ENCODE measurements around the gene DDRGK1. TPM values are rescaled to one million over a fixed set of nuclear protein-coding genes. Genes with fewer than 3 reads are reported as not detected.

The DDRGK1 gene
- total RNA-seq, 4 donors from 2014 or later: 37.7 to 74.9 (median 40.1) TPM

DNA sequence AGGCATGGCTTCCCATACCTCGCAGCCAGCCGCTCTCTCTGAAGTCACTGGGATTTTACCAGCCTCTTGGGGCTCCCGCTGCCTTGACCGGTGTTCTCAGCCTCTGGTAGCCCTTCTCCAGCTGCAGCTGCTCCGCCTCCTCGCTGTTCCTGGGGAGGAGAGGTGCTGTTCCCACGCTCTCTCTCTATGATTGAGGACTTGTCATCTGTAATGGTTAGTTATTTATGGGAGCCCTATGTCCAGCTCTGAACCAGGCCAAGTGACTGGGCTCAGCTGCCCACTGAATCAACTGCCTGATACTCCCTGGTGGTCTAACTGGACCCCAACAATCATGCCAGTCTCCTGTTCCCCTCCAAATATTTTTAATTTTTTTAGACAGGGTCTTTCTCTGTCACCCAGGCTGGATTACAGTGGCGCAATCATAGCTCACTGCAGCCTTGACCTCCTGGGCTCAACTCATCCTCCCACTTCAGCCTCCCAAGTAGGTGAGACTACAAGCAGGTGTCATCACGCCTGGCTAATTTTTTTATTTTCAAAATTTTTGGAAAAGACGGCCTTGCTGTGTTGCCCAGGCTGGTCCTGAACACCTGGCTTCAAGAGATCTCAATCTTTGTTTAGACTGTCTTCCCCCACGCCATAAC is 39.4 kb upstream of the DDRGK1 start:
- intact Hi-C loops (cut with DNase I; ENCODE audit: low total_unique reads): no loop called here
- peaks cover 0 to 8% of the 10 kb centered on the region in 2 donors for H3K4me1 ChIP-seq
- DNase-seq: no peak
- no peak overlapping the region for H3K27ac ChIP-seq
- no peak overlapping the region for H3K4me3 ChIP-seq
- no peaks in the 10 kb centered on the region for H3K9me3 ChIP-seq
- H3K27me3 ChIP-seq: peaks cover under 1 to 4% of the 10 kb centered on the region in 2 donors
- H3K36me3 ChIP-seq: no peaks in the 10 kb centered on the region
- TF ChIP-seq POLR2A (IDR thresholded peaks at IDR 0.05): no peak
- TF ChIP-seq, protein P1, sequence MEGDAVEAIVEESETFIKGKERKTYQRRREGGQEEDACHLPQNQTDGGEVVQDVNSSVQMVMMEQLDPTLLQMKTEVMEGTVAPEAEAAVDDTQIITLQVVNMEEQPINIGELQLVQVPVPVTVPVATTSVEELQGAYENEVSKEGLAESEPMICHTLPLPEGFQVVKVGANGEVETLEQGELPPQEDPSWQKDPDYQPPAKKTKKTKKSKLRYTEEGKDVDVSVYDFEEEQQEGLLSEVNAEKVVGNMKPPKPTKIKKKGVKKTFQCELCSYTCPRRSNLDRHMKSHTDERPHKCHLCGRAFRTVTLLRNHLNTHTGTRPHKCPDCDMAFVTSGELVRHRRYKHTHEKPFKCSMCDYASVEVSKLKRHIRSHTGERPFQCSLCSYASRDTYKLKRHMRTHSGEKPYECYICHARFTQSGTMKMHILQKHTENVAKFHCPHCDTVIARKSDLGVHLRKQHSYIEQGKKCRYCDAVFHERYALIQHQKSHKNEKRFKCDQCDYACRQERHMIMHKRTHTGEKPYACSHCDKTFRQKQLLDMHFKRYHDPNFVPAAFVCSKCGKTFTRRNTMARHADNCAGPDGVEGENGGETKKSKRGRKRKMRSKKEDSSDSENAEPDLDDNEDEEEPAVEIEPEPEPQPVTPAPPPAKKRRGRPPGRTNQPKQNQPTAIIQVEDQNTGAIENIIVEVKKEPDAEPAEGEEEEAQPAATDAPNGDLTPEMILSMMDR (IDR thresholded peaks at IDR 0.05): no peak

DNA sequence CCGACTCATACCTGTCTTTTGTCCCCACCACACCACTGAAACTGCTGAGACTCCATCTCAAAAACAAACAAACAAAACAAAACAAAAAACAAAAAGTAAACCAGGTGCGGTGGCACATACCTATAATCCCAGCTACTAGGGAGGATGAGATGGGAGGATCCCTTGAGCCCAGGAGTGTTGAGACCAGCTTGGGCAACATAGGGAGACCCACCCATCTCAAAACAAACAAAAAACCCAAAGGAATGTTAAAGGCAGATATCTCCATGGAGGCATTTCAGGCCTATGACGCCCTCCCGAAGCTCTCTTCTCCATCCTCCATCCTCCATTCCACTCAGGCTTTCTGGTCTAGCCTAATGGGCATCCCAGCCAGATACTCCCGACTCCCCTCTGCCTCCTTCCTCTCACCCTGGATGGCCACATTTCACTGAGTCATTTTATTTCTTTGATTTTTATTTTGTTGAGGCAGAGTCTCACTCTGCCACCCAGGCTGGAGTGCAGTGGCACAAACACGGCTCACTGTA is 37.8 kb upstream of the DDRGK1 start:
- no peak overlapping the region for H3K27ac ChIP-seq
- peaks cover 11 to 13% of the 10 kb centered on the region in 2 donors for H3K27me3 ChIP-seq
- DNase-seq: no peak
- H3K36me3 ChIP-seq: no peaks in the 10 kb centered on the region
- H3K4me3 ChIP-seq: no peak overlapping the region
- peaks cover 0 to 9% of the 10 kb centered on the region in 2 donors for H3K4me1 ChIP-seq
- intact Hi-C loops (cut with DNase I; ENCODE audit: low total_unique reads): no loop called here
- no peaks in the 10 kb centered on the region for H3K9me3 ChIP-seq
- TF ChIP-seq, protein P1 (IDR thresholded peaks at IDR 0.05): no peak
- TF ChIP-seq POLR2A (IDR thresholded peaks at IDR 0.05): no peak

DNA sequence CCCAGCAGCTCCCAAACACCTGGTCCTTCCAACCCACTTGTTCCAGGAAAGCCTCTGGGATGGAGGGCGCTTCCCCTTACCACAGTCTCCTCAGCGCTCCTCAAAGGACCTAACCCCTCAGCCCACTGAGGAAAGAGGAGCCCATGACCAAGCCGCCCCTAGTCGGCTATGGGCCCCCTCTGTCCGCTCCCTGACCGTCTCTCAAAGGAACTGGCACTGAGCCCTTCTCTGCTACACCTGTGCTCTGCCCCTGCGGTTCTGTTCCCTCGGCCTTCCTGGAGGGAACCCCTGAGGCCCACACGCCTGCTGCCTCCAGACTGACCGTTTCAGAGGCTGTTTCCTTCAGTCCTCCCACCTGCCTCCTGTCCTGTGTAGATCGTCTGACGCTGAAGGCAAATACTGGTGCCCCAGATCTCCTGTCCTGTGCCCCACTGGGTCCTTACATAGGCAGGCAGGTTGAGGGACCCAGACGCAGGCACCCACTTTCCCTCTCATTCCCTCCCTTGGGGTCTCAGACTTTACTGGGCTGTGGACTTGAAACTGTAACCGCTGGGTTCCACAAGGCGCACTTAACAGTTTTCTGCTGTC is 36.4 kb upstream of the DDRGK1 start:
- no peak for DNase-seq

DNA sequence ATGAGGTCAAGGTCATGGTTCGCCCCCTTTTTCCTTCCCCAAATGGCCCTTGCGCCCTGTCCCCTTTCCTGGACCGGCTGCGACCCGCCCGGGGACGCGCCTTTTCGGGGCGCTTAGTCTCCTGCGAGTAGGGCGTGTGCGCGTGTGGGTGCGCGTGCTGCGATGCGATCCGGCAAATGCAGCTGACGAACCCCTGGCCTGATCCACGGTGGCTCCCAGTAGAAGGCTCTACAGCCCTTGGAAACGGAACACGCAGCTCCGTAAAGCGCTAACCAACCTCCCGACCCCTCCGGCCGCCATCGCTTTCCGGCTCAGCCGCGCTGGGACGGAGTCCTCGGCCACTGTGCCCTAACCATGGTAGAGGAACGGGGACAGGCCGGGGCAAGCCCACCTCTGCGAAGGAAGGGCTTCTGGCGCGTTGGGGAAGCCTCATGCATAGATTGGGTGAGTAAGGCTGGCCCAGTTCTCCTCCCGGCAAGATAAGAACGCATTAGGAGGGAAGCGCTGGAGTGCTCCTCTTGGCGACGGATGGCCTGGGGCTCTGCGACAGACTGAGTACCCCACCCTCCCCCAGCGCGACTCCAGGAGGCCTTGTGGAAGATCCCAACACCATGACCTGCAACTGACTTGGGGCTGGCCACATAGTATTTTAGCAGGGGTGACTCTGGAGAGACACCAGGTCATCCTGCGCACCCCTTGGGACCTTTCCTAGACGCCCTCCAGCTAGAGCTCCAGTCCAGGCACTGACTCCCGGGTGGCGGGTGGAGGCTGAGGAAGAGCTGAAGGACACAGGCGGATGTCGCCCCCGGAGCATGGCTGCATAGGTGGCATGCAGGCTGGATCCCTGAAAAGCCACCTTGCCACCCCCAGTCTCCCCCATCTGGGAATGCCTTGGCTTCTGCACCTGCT is 35.6 kb upstream of the DDRGK1 start:
- Histone ChIP-seq H3K4me1 (peaks cover 0 to 9% of the 10 kb centered on the region in 2 donors), H3K27me3 (peaks cover 13 to 14% of the 10 kb centered on the region in 2 donors)
- intact Hi-C loops (cut with DNase I; ENCODE audit: low total_unique reads): no loop called here

More for the DNA sequence above, 36.4 kb upstream of the DDRGK1 start:
- no peak for TF ChIP-seq POLR2A (IDR thresholded peaks at IDR 0.05)
- TF ChIP-seq, protein P1 (IDR thresholded peaks at IDR 0.05): no peak
- Histone ChIP-seq H3K27ac (no peak overlapping the region), H3K4me1 (peaks cover 0 to 9% of the 10 kb centered on the region in 2 donors), H3K27me3 (peaks cover 13 to 14% of the 10 kb centered on the region in 2 donors), H3K9me3 (no peaks in the 10 kb centered on the region), H3K36me3 (no peaks in the 10 kb centered on the region), H3K4me3 (no peak overlapping the region)
- intact Hi-C loops (cut with DNase I; ENCODE audit: low total_unique reads): no loop called here

More for the DNA sequence above, 35.6 kb upstream of the DDRGK1 start:
- H3K36me3 ChIP-seq: no peaks in the 10 kb centered on the region
- H3K4me3 ChIP-seq: peak overlapping the region; percentile 16 to 46
- no peak for TF ChIP-seq POLR2A (IDR thresholded peaks at IDR 0.05)
- TF ChIP-seq, protein P1 (IDR thresholded peaks at IDR 0.05): no peak
- H3K9me3 ChIP-seq: no peaks in the 10 kb centered on the region
- no peak for DNase-seq
- H3K27ac ChIP-seq: no peak overlapping the region

Data from uterus (tissue), 4 donors.